ENCODE data around the gene FLVCR2. TPM values are rescaled to one million over a fixed set of nuclear protein-coding genes. Genes with fewer than 3 reads are reported as not detected.

FLVCR2 gene
- total and polyA plus RNA-seq, 2 of the 13 experiments (the other 11 are each of a cell fraction or from before 2014, with no cell fraction given), result 9.9 to 10.5 TPM

DNA sequence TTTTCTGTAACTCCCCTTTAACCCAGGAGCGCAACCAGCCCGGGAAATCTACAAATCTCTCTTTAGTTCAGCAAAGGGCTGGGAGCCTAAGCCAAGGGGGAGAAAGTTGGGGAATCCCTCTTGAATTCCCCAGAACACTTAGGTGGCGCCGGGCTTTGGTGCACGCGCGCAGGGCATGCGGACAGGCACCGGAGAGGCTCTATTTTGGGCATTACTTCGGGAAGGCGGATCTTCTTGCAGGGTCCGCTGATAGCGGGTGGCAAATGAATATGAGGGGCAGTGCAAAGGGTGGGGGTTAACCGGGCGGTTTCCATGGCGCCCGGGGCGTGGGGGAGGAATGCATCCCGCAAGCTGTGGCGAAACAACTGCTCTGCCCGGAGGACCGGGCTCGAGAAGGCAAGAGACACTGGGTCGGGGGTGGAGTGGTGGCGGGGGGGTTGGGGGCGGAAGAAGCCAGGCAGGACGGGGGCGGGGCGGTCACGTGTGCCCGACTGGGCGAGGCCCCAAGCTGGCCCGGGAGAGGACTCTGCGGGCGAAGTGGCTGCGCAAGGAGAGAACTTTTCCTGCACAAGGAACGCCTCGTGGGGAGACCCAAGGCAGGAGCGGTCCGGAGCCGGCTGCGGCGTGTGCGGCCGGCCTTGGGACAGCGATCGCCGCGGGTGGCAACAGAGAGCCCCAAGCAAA is at the start of gene FLVCR2 (continued):
- no peak; the same call in 1 of the 2 replicates for TF ChIP-seq REL (CRISPR knock-in tag; conservative IDR thresholded peaks at IDR 0.05)
- TF ChIP-seq, protein P1, sequence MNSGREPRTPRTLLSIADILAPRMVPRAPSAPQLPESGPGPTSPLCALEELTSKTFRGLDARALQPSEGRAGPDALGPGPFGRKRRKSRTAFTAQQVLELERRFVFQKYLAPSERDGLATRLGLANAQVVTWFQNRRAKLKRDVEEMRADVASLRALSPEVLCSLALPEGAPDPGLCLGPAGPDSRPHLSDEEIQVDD (CRISPR knock-in tag; IDR thresholded peaks at IDR 0.05; ENCODE audit: borderline replicate concordance), result peak; percentile 12; the same call in 1 of the 2 replicates
- TF ChIP-seq, protein P2, sequence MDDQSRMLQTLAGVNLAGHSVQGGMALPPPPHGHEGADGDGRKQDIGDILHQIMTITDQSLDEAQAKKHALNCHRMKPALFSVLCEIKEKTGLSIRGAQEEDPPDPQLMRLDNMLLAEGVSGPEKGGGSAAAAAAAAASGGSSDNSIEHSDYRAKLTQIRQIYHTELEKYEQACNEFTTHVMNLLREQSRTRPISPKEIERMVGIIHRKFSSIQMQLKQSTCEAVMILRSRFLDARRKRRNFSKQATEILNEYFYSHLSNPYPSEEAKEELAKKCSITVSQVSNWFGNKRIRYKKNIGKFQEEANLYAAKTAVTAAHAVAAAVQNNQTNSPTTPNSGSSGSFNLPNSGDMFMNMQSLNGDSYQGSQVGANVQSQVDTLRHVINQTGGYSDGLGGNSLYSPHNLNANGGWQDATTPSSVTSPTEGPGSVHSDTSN (CRISPR knock-in tag; IDR thresholded peaks at IDR 0.05; ENCODE audit: borderline replicate concordance), result no peak
- no peak for TF ChIP-seq PRMT3 (CRISPR knock-in tag; IDR thresholded peaks at IDR 0.05; ENCODE audit: borderline replicate concordance, low read depth)
- TF ChIP-seq KDM4B (CRISPR knock-in tag; IDR thresholded peaks at IDR 0.05), result 0 out of 2 replicates have a peak, but pooled peaks have one; percentile 15
- TF ChIP-seq ZNF792 (CRISPR knock-in tag; IDR thresholded peaks at IDR 0.05), result no peak
- TF ChIP-seq THYN1 (CRISPR knock-in tag; IDR thresholded peaks at IDR 0.05; ENCODE audit: borderline replicate concordance, low read depth), result no peak
- TF ChIP-seq PHF21A (CRISPR knock-in tag; IDR thresholded peaks at IDR 0.05), result peak; percentile 30; the same call in 1 of the 2 replicates
- TF ChIP-seq, protein P3, sequence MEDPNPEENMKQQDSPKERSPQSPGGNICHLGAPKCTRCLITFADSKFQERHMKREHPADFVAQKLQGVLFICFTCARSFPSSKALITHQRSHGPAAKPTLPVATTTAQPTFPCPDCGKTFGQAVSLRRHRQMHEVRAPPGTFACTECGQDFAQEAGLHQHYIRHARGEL (CRISPR knock-in tag; IDR thresholded peaks at IDR 0.05), result no peak
- TF ChIP-seq MAFF (IDR thresholded peaks at IDR 0.05; ENCODE audit: low read depth, low read length), result no peak
- TF ChIP-seq HNRNPH1 (optimal IDR thresholded peaks at IDR 0.05; ENCODE audit: low read depth, low read length), result no peak
- TF ChIP-seq, protein P4, sequence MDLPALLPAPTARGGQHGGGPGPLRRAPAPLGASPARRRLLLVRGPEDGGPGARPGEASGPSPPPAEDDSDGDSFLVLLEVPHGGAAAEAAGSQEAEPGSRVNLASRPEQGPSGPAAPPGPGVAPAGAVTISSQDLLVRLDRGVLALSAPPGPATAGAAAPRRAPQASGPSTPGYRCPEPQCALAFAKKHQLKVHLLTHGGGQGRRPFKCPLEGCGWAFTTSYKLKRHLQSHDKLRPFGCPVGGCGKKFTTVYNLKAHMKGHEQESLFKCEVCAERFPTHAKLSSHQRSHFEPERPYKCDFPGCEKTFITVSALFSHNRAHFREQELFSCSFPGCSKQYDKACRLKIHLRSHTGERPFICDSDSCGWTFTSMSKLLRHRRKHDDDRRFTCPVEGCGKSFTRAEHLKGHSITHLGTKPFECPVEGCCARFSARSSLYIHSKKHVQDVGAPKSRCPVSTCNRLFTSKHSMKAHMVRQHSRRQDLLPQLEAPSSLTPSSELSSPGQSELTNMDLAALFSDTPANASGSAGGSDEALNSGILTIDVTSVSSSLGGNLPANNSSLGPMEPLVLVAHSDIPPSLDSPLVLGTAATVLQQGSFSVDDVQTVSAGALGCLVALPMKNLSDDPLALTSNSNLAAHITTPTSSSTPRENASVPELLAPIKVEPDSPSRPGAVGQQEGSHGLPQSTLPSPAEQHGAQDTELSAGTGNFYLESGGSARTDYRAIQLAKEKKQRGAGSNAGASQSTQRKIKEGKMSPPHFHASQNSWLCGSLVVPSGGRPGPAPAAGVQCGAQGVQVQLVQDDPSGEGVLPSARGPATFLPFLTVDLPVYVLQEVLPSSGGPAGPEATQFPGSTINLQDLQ (CRISPR knock-in tag; IDR thresholded peaks at IDR 0.05), result 0 out of 2 replicates have a peak, but pooled peaks have one; percentile 54
- no peak for TF ChIP-seq ZC3H4 (CRISPR knock-in tag; IDR thresholded peaks at IDR 0.05; ENCODE audit: borderline replicate concordance)
- TF ChIP-seq HDAC1 (CRISPR knock-in tag; IDR thresholded peaks at IDR 0.05), result no peak; the same call in 1 of the 2 replicates
- TF ChIP-seq MED1 (CRISPR knock-in tag; IDR thresholded peaks at IDR 0.05), result peak; percentile 40; the same call in 1 of the 2 replicates
- TF ChIP-seq ZNF766 (CRISPR knock-in tag; IDR thresholded peaks at IDR 0.05; ENCODE audit: borderline replicate concordance), result no peak
- no peak for TF ChIP-seq ZNF121 (CRISPR knock-in tag; IDR thresholded peaks at IDR 0.05)
- no peak for TF ChIP-seq CAMTA2 (CRISPR knock-in tag; IDR thresholded peaks at IDR 0.05; ENCODE audit: borderline replicate concordance)
- TF ChIP-seq, protein P5, sequence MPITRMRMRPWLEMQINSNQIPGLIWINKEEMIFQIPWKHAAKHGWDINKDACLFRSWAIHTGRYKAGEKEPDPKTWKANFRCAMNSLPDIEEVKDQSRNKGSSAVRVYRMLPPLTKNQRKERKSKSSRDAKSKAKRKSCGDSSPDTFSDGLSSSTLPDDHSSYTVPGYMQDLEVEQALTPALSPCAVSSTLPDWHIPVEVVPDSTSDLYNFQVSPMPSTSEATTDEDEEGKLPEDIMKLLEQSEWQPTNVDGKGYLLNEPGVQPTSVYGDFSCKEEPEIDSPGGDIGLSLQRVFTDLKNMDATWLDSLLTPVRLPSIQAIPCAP (CRISPR knock-in tag; IDR thresholded peaks at IDR 0.05; ENCODE audit: low read depth), result no peak
- TF ChIP-seq, protein P6, sequence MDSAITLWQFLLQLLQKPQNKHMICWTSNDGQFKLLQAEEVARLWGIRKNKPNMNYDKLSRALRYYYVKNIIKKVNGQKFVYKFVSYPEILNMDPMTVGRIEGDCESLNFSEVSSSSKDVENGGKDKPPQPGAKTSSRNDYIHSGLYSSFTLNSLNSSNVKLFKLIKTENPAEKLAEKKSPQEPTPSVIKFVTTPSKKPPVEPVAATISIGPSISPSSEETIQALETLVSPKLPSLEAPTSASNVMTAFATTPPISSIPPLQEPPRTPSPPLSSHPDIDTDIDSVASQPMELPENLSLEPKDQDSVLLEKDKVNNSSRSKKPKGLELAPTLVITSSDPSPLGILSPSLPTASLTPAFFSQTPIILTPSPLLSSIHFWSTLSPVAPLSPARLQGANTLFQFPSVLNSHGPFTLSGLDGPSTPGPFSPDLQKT (CRISPR knock-in tag; IDR thresholded peaks at IDR 0.05; ENCODE audit: borderline replicate concordance), result no peak
- no peak for TF ChIP-seq CBX1 (IDR thresholded peaks at IDR 0.05; ENCODE audit: low read depth)
- no peak for TF ChIP-seq RELA (CRISPR knock-in tag; IDR thresholded peaks at IDR 0.05)
- TF ChIP-seq ELF4 (CRISPR knock-in tag; IDR thresholded peaks at IDR 0.05; ENCODE audit: borderline replicate concordance), result no peak
- TF ChIP-seq ZNF563 (CRISPR knock-in tag; IDR thresholded peaks at IDR 0.05), result no peak

Measured in HepG2 (cell line).